ENCODE data around the gene DTNB.

GRCh38 chr2:25505622-25506021 is 167.8 kb downstream of the DTNB start:
- no peak for TF ChIP-seq CTCF (IDR thresholded peaks at IDR 0.05)
- TF ChIP-seq POLR2A (IDR thresholded peaks at IDR 0.05), result no peak
- TF ChIP-seq POLR2AphosphoS5 (IDR thresholded peaks at IDR 0.05), result no peak
